HL-60 (cell line): Measurements from ENCODE around the gene DENND1A.

Experiments used
- DNase-seq, 2 experiments: peaks; one replicate each; pipeline ENCODE4 v3.0.0-alpha.2; 2010 to 2020; ENCODE audit warnings: low read depth in 1 of 2, low spot score in 1 of 2
- H3K27ac ChIP-seq: fragments of 250-450 bp; sonication (Bioruptor Pico); replicated peaks from 2 replicates; pipeline ENCODE4 v1.5.1; 2020; ENCODE audit warnings: mild to moderate bottlenecking, moderate library complexity
- H3K27me3 ChIP-seq: fragments of 250-450 bp; sonication (Bioruptor Pico); 2 replicates; pipeline ENCODE4 v1.5.1; 2021; ENCODE audit warnings: mild to moderate bottlenecking, moderate library complexity; ENCODE audit not compliant: insufficient read depth, poor library complexity, severe bottlenecking
- H3K4me3 ChIP-seq: replicated peaks from 2 replicates; pipeline ENCODE4 v1.5.1; 2011; ENCODE audit warnings: mild to moderate bottlenecking, control low read depth, low read length; ENCODE audit not compliant: insufficient read depth
- GABPA ChIP-seq: IDR thresholded peaks from 2 replicates; pipeline ENCODE4 v1.6.1; 2012; ENCODE audit warnings: low read depth
- POLR2AphosphoS5 ChIP-seq: IDR thresholded peaks from 2 replicates; pipeline ENCODE4 v1.6.1; 2012; ENCODE audit warnings: low read depth
- SPI1 ChIP-seq: IDR thresholded peaks from 2 replicates; pipeline ENCODE4 v1.6.1; 2012; ENCODE audit warnings: low read depth, mild to moderate bottlenecking, borderline replicate concordance
- TF ChIP-seq, protein P1 (sequence below): IDR thresholded peaks from one replicate; pipeline ENCODE4 v1.5.1; 2011; ENCODE audit warnings: low read length, control low read depth, inconsistent platforms; ENCODE audit not compliant: insufficient read depth
- TF ChIP-seq, protein P2 (sequence below): IDR thresholded peaks from 2 replicates; pipeline ENCODE4 v1.6.1; 2012; ENCODE audit warnings: low read depth; ENCODE audit not compliant: insufficient replicate concordance

Gene DENND1A

DNA sequence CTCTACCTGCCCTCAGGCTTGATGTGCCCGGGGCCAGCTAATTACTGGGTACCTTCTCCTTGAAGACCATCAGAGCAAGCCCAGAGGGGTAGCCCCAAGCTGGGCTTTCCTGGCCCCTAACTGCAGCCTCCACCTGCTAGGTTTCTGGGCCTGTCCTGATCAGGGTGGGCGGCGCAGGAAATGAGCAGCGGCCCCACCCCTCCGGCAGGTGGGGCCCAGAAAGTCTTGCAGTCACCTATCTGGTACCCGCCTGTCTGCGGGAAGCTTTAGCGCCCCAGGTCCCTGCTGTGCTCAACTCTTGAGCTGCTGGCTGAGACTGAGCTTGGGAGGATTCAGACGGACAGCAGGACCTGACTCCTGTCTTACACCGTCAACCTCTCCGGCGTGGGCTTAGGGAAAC, 44.5 kb upstream of the DENND1A start:
- no peaks in the 10 kb centered on the region for H3K27me3 ChIP-seq
- TF ChIP-seq POLR2AphosphoS5 (no peak), SPI1 (no peak), GABPA (no peak)
- TF ChIP-seq, protein P1, sequence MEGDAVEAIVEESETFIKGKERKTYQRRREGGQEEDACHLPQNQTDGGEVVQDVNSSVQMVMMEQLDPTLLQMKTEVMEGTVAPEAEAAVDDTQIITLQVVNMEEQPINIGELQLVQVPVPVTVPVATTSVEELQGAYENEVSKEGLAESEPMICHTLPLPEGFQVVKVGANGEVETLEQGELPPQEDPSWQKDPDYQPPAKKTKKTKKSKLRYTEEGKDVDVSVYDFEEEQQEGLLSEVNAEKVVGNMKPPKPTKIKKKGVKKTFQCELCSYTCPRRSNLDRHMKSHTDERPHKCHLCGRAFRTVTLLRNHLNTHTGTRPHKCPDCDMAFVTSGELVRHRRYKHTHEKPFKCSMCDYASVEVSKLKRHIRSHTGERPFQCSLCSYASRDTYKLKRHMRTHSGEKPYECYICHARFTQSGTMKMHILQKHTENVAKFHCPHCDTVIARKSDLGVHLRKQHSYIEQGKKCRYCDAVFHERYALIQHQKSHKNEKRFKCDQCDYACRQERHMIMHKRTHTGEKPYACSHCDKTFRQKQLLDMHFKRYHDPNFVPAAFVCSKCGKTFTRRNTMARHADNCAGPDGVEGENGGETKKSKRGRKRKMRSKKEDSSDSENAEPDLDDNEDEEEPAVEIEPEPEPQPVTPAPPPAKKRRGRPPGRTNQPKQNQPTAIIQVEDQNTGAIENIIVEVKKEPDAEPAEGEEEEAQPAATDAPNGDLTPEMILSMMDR: no peak
- TF ChIP-seq, protein P2, sequence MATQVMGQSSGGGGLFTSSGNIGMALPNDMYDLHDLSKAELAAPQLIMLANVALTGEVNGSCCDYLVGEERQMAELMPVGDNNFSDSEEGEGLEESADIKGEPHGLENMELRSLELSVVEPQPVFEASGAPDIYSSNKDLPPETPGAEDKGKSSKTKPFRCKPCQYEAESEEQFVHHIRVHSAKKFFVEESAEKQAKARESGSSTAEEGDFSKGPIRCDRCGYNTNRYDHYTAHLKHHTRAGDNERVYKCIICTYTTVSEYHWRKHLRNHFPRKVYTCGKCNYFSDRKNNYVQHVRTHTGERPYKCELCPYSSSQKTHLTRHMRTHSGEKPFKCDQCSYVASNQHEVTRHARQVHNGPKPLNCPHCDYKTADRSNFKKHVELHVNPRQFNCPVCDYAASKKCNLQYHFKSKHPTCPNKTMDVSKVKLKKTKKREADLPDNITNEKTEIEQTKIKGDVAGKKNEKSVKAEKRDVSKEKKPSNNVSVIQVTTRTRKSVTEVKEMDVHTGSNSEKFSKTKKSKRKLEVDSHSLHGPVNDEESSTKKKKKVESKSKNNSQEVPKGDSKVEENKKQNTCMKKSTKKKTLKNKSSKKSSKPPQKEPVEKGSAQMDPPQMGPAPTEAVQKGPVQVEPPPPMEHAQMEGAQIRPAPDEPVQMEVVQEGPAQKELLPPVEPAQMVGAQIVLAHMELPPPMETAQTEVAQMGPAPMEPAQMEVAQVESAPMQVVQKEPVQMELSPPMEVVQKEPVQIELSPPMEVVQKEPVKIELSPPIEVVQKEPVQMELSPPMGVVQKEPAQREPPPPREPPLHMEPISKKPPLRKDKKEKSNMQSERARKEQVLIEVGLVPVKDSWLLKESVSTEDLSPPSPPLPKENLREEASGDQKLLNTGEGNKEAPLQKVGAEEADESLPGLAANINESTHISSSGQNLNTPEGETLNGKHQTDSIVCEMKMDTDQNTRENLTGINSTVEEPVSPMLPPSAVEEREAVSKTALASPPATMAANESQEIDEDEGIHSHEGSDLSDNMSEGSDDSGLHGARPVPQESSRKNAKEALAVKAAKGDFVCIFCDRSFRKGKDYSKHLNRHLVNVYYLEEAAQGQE: no peak
- DNase-seq: no peak
- H3K27ac ChIP-seq: no peak overlapping the region
- H3K4me3 ChIP-seq: no peak overlapping the region

DNA sequence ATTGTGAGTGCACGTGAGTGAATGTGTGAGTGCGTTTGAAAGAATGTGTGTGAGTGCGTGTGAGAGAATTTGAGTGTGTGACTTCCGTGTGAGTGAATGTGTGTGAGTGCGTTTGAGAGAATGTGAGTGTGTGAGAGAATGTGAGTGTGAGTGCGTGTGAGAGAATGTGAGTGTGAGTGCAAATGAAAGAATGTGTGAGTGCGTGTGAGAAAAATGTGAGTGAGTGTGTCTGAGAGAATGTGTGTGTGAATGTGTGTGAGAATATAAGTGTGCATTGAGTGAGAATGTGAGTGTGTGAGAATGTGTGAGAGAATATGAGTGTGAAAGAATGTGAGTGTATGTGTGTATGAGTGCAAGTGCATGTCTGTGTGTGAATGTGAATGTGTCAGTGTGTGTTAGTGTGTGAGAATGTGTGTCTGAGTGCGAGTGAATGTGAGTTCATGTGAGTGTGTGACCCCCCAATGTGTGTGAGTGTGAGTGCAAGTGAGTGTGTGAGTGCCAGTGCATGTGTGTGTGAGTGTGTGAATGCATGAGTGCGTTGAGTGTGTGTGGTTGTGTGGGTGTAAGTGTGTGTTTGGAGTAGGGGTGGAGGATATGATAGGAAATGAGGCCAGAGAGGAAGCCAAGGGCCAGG, 43.8 kb upstream of the DENND1A start:
- no peak for DNase-seq
- TF ChIP-seq, protein P2: no peak
- TF ChIP-seq, protein P1: no peak
- TF ChIP-seq POLR2AphosphoS5 (no peak), GABPA (no peak), SPI1 (no peak)
- Histone ChIP-seq H3K27me3 (no peaks in the 10 kb centered on the region), H3K4me3 (no peak overlapping the region), H3K27ac (no peak overlapping the region)

DNA sequence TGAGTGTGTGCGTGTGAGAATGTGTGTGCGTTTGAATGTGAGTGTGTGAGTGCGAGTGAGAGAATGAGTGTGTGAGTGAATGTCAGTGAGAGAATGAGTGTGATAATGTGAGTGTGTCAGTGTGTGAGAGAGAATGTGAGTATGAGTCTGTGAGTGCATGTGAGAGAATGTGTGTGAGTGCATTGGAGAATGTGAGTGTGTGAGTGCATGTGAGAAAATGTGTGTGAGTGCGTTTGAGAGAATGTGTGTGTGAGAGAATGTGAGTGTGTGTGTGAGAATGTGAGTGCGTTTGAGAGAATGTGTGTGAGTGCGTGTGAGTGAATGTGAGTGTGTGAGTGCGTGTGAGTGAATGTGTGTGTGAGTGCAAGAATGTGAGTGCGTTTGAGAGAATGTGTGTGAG, 42.7 kb upstream of the DENND1A start:
- Histone ChIP-seq H3K27ac (no peak overlapping the region), H3K27me3 (no peaks in the 10 kb centered on the region), H3K4me3 (no peak overlapping the region)
- DNase-seq: no peak
- no peak for TF ChIP-seq SPI1
- TF ChIP-seq GABPA: no peak
- TF ChIP-seq, protein P1: no peak
- no peak for TF ChIP-seq POLR2AphosphoS5
- TF ChIP-seq, protein P2: no peak
